Astrocyte of the cerebellum (primary cell): ENCODE measurements around the gene SARS2.

Experiments used
- DNase-seq: peaks from one replicate; pipeline ENCODE4 v3.0.0-alpha.2; 2011; ENCODE audit warnings: low read depth
- H3K4me3 ChIP-seq: 2 replicates; pipeline ENCODE4 v1.5.1; 2011; ENCODE audit warnings: mild to moderate bottlenecking, low read depth, low read length, moderate library complexity
- CTCF ChIP-seq: IDR thresholded peaks from 2 replicates; pipeline ENCODE4 v1.5.1; 2012; ENCODE audit warnings: low read length, low read depth, moderate library complexity, mild to moderate bottlenecking; ENCODE audit errors: missing control alignments
- in situ Hi-C: cut with HindIII; loops from 2 replicates; pipeline ENCODE4 v1.10.0; 2017; ENCODE audit warnings: low sequenced_read_pairs

Gene SARS2

GRCh38 chr19:38924388-38924787 is 6.2 kb downstream of the SARS2 start:
- no peak overlapping the region for H3K4me3 ChIP-seq
- TF ChIP-seq CTCF: no peak
- DNase-seq: no peak
- in situ Hi-C loops: no loop called here

GRCh38 chr19:38922482-38922881 is 8.1 kb downstream of the SARS2 start:
- no peak for DNase-seq
- H3K4me3 ChIP-seq: no peak overlapping the region
- in situ Hi-C loops: no loop called here
- TF ChIP-seq CTCF: no peak

GRCh38 chr19:38921420-38922274 is 8.9 kb downstream of the SARS2 start:
- no peak for TF ChIP-seq CTCF
- in situ Hi-C loops: no loop called here
- no peak for DNase-seq
- no peak overlapping the region for H3K4me3 ChIP-seq

GRCh38 chr19:38920602-38921419 is 9.8 kb downstream of the SARS2 start:
- no peak overlapping the region for H3K4me3 ChIP-seq
- no peak for DNase-seq
- no peak for TF ChIP-seq CTCF
- in situ Hi-C loops: no loop called here

DNA sequence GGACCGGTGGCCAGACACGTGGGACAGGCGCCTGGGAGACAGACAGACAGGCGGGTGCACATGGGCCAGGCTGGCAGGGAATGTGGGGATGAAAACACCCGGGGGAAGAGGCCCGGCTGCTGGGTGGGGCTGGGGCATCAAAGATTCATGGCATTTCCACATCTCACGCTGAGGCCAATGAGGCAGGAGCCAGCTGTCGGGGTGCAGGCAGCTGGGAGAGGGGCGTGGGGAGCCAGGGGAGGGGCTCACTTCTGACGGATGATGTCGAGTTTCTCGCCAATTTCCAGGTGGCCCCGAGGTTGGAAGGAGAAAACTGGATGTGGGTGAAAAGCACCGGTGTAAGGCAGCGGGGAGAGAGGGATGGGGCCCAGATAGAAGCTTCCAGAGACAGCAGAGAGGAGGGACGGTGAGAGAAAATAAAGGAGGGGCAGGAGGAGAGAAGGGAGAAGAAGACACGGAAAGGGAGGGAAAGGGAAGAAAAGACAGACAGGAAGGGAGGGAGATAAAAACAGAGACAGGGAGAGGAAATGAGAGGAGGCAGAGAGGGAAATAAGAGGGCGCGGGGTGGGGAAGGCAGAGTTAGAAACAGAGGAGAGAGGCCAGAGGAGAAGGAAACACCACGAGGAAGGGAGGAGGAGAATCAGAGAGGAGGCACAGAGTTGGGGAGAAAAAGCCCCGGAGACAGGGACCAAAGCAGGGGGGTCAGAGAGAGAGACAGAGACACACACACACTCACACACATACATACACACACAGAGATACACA is 10.5 kb downstream of the SARS2 start:
- DNase-seq: no peak
- in situ Hi-C loops: no loop called here
- TF ChIP-seq CTCF: no peak
- no peak overlapping the region for H3K4me3 ChIP-seq

- TF ChIP-seq CTCF: no peak
- in situ Hi-C loops: no loop called here
- DNase-seq: no peak
- H3K4me3 ChIP-seq: no peak overlapping the region
Observed at GRCh38 chr19:38918526-38918925, 12.0 kb downstream of the SARS2 start.
